ENCODE data around the gene AK1.

- TF ChIP-seq POLR2AphosphoS5 (IDR thresholded peaks at IDR 0.05; ENCODE audit: low read depth, low read length) (no peak), SIN3A (IDR thresholded peaks at IDR 0.05; ENCODE audit: borderline replicate concordance, insufficient read depth, low read length) (no peak), TAF1 (IDR thresholded peaks at IDR 0.05; ENCODE audit: borderline replicate concordance, insufficient read depth, low read length) (no peak)
- TF ChIP-seq, protein P1, sequence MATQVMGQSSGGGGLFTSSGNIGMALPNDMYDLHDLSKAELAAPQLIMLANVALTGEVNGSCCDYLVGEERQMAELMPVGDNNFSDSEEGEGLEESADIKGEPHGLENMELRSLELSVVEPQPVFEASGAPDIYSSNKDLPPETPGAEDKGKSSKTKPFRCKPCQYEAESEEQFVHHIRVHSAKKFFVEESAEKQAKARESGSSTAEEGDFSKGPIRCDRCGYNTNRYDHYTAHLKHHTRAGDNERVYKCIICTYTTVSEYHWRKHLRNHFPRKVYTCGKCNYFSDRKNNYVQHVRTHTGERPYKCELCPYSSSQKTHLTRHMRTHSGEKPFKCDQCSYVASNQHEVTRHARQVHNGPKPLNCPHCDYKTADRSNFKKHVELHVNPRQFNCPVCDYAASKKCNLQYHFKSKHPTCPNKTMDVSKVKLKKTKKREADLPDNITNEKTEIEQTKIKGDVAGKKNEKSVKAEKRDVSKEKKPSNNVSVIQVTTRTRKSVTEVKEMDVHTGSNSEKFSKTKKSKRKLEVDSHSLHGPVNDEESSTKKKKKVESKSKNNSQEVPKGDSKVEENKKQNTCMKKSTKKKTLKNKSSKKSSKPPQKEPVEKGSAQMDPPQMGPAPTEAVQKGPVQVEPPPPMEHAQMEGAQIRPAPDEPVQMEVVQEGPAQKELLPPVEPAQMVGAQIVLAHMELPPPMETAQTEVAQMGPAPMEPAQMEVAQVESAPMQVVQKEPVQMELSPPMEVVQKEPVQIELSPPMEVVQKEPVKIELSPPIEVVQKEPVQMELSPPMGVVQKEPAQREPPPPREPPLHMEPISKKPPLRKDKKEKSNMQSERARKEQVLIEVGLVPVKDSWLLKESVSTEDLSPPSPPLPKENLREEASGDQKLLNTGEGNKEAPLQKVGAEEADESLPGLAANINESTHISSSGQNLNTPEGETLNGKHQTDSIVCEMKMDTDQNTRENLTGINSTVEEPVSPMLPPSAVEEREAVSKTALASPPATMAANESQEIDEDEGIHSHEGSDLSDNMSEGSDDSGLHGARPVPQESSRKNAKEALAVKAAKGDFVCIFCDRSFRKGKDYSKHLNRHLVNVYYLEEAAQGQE (IDR thresholded peaks at IDR 0.05; ENCODE audit: insufficient read depth in 1 of 2, low read depth in 2 of 2, low read length in 2 of 2), result no peak
Measured at GRCh38 chr9:127887792-127888191, 10.3 kb upstream of the AK1 start.
